Measurements from ENCODE around the gene SF3A2.

The SF3A2 gene

DNA sequence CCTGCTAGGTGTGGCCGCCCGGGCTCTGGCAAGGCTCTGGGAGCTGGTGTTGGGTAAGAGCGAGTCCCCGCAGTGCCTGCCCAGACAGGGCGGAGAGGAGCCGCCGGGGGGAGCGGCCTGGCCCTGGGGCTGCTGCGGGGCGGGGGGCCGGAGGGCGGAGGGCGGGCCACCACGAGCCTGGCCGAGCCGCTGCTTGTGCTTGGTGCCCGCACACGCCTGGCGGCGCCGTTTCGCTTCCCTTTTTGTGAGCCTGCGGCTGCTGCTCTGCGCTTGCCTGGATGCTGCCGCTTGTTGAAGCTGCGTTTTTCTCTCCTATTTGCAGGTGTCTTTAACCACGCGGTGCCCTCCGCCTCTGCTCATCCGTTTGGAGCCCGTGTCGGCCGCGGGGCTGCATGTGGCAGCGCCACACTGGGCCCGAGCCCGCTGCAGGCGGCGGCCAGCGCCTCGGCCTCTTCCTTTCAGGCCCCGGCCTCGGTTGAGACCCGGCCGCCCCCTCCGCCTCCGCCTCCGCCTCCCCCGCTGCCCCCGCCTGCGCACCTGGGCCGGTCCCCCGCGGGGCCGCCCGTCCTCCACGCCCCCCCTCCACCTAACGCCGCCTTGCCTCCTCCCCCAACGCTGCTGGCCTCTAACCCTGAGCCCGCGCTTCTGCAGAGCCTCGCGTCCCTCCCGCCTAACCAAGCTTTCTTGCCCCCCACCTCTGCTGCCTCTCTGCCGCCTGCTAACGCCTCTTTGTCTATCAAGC is 9.0 kb upstream of the SF3A2 start:
- Histone ChIP-seq H3K9ac (ENCODE audit: low read depth, low read length) (no peak overlapping the region), H3K36me3 (ENCODE audit: insufficient read depth, low read length) (peaks cover 91% of the 10 kb centered on the region), H3K4me1 (ENCODE audit: insufficient read depth, low read length) (no peaks in the 10 kb centered on the region), H3K79me2 (ENCODE audit: insufficient read depth, low read length) (peaks cover 28% of the 10 kb centered on the region), H3K27ac (ENCODE audit: low read length) (no peak overlapping the region), H3K4me2 (ENCODE audit: insufficient read depth, low read length) (no peak overlapping the region), H4K20me1 (ENCODE audit: insufficient read depth, low read length) (peaks cover 44% of the 10 kb centered on the region), H2AFZ (ENCODE audit: low read depth, low read length) (no peak overlapping the region), H3K9me3 (ENCODE audit: insufficient read depth, low read length, severe bottlenecking) (no peaks in the 10 kb centered on the region), H3K4me3 (ENCODE audit: low read depth in 1 of 2, low read length in 2 of 2) (no peak overlapping the region), H3K27me3 (ENCODE audit: insufficient read depth, low read length, poor library complexity) (no peaks in the 10 kb centered on the region)
- ATAC-seq (ENCODE audit: insufficient read depth, low read depth) (no peak), DNase-seq (no peak)
- TF ChIP-seq EZH2 (IDR thresholded peaks at IDR 0.05; ENCODE audit: borderline replicate concordance, low read depth, low read length, severe bottlenecking) (no peak), CTCF (IDR thresholded peaks at IDR 0.05; ENCODE audit: borderline replicate concordance, extremely low read depth, low read length, poor library complexity, severe bottlenecking) (no peak)

GRCh38 chr19:2228157-2229030 is 8.2 kb upstream of the SF3A2 start:
- DNase-seq = no peak
- Histone ChIP-seq H3K36me3 (ENCODE audit: insufficient read depth, low read length) (peaks cover 93% of the 10 kb centered on the region), H3K27ac (ENCODE audit: low read length) (no peak overlapping the region), H3K79me2 (ENCODE audit: insufficient read depth, low read length) (peaks cover 36% of the 10 kb centered on the region), H2AFZ (ENCODE audit: low read depth, low read length) (no peak overlapping the region), H3K4me3 (ENCODE audit: low read depth in 1 of 2, low read length in 2 of 2) (no peak overlapping the region), H3K9me3 (ENCODE audit: insufficient read depth, low read length, severe bottlenecking) (no peaks in the 10 kb centered on the region), H4K20me1 (ENCODE audit: insufficient read depth, low read length) (peaks cover 52% of the 10 kb centered on the region), H3K9ac (ENCODE audit: low read depth, low read length) (no peak overlapping the region), H3K4me2 (ENCODE audit: insufficient read depth, low read length) (no peak overlapping the region), H3K27me3 (ENCODE audit: insufficient read depth, low read length, poor library complexity) (no peaks in the 10 kb centered on the region), H3K4me1 (ENCODE audit: insufficient read depth, low read length) (peaks cover 8% of the 10 kb centered on the region)
- ATAC-seq (ENCODE audit: insufficient read depth, low read depth) = no peak
- TF ChIP-seq CTCF (IDR thresholded peaks at IDR 0.05; ENCODE audit: borderline replicate concordance, extremely low read depth, low read length, poor library complexity, severe bottlenecking) = no peak
- no peak for TF ChIP-seq EZH2 (IDR thresholded peaks at IDR 0.05; ENCODE audit: borderline replicate concordance, low read depth, low read length, severe bottlenecking)

GRCh38 chr19:2229103-2230032 is 7.3 kb upstream of the SF3A2 start:
- Histone ChIP-seq H3K9me3 (ENCODE audit: insufficient read depth, low read length, severe bottlenecking) (no peaks in the 10 kb centered on the region), H3K9ac (ENCODE audit: low read depth, low read length) (no peak overlapping the region), H3K36me3 (ENCODE audit: insufficient read depth, low read length) (peaks cover 94% of the 10 kb centered on the region), H2AFZ (ENCODE audit: low read depth, low read length) (no peak overlapping the region), H3K27ac (ENCODE audit: low read length) (no peak overlapping the region), H3K79me2 (ENCODE audit: insufficient read depth, low read length) (peaks cover 42% of the 10 kb centered on the region), H3K4me1 (ENCODE audit: insufficient read depth, low read length) (peaks cover 17% of the 10 kb centered on the region), H3K27me3 (ENCODE audit: insufficient read depth, low read length, poor library complexity) (no peaks in the 10 kb centered on the region), H3K4me3 (ENCODE audit: low read depth in 1 of 2, low read length in 2 of 2) (no peak overlapping the region), H4K20me1 (ENCODE audit: insufficient read depth, low read length) (peaks cover 56% of the 10 kb centered on the region), H3K4me2 (ENCODE audit: insufficient read depth, low read length) (no peak overlapping the region)
- ATAC-seq (ENCODE audit: insufficient read depth, low read depth) (no peak), DNase-seq (no peak)
- no peak for TF ChIP-seq CTCF (IDR thresholded peaks at IDR 0.05; ENCODE audit: borderline replicate concordance, extremely low read depth, low read length, poor library complexity, severe bottlenecking)
- TF ChIP-seq EZH2 (IDR thresholded peaks at IDR 0.05; ENCODE audit: borderline replicate concordance, low read depth, low read length, severe bottlenecking) = no peak

All from DND-41 (cell line).